ENCODE measurements around the gene RPL32. TPM values are rescaled to one million over a fixed set of nuclear protein-coding genes. Genes with fewer than 3 reads are reported as not detected.

RPL32 gene
- total RNA-seq, 1 donor from 2014 or later: 1,479 TPM

- no peaks in the 10 kb centered on the region for H3K36me3 ChIP-seq (ENCODE audit: insufficient read depth, low read length)
- H3K27me3 ChIP-seq (ENCODE audit: insufficient read depth, low read length): peaks cover 14% of the 10 kb centered on the region
- H3K4me3 Mint-ChIP-seq (ENCODE audit: unreplicated experiment): no peak overlapping the region
- H3K79me2 ChIP-seq (ENCODE audit: insufficient read depth, low read length): no peaks in the 10 kb centered on the region
- H3K9me3 Mint-ChIP-seq (ENCODE audit: unreplicated experiment): peaks cover 3% of the 10 kb centered on the region
- H3K27me3 Mint-ChIP-seq (ENCODE audit: low read depth, unreplicated experiment): peaks cover 48% of the 10 kb centered on the region
- H3K9me3 ChIP-seq (ENCODE audit: insufficient read depth, low read depth, low read length): no peaks in the 10 kb centered on the region
- no peak overlapping the region for H3K27ac ChIP-seq (ENCODE audit: low read depth, low read length)
- no peak overlapping the region for H3K9ac ChIP-seq (ENCODE audit: low read length)
- H3K27ac Mint-ChIP-seq (ENCODE audit: unreplicated experiment): no peak overlapping the region
- no peak for DNase-seq (ENCODE audit: low read depth)
- no peak overlapping the region for H2AFZ ChIP-seq (ENCODE audit: low read depth, low read length)
- H3K4me1 Mint-ChIP-seq (ENCODE audit: low read depth, unreplicated experiment): peaks cover 6% of the 10 kb centered on the region
- H3K36me3 Mint-ChIP-seq (ENCODE audit: low read depth, unreplicated experiment): no peaks in the 10 kb centered on the region
- FAIRE-seq: no peak
- no peaks in the 10 kb centered on the region for H4K20me1 ChIP-seq (ENCODE audit: insufficient read depth, low read length)
- H3K4me3 ChIP-seq (ENCODE audit: insufficient read depth, low read depth, low read length): no peak overlapping the region
- no peak overlapping the region for H3K4me2 ChIP-seq (ENCODE audit: low read length)
- peaks cover 6% of the 10 kb centered on the region for H3K4me1 ChIP-seq (ENCODE audit: insufficient read depth, low read length)
- TF ChIP-seq EZH2 (IDR thresholded peaks at IDR 0.05; ENCODE audit: insufficient read depth, low read length): no peak
These were observed 29.6 kb upstream of the RPL32 start for GRCh38 chr3:12870942-12871341.

GRCh38 chr3:12869035-12869621, 27.8 kb upstream of the RPL32 start:
- H3K36me3 Mint-ChIP-seq (ENCODE audit: low read depth, unreplicated experiment): no peaks in the 10 kb centered on the region
- DNase-seq (ENCODE audit: low read depth) (no peak), FAIRE-seq (no peak)
- Histone ChIP-seq H3K36me3 (ENCODE audit: insufficient read depth, low read length) (no peaks in the 10 kb centered on the region), H3K27ac (ENCODE audit: low read depth, low read length) (no peak overlapping the region), H4K20me1 (ENCODE audit: insufficient read depth, low read length) (no peaks in the 10 kb centered on the region), H3K4me3 (ENCODE audit: insufficient read depth, low read depth, low read length) (no peak overlapping the region), H3K9me3 (ENCODE audit: insufficient read depth, low read depth, low read length) (peaks cover 8% of the 10 kb centered on the region), H3K4me2 (ENCODE audit: low read length) (peak overlapping the region; percentile 71), H3K79me2 (ENCODE audit: insufficient read depth, low read length) (no peaks in the 10 kb centered on the region), H3K27me3 (ENCODE audit: insufficient read depth, low read length) (peaks cover 14% of the 10 kb centered on the region), H3K4me1 (ENCODE audit: insufficient read depth, low read length) (peaks cover 6% of the 10 kb centered on the region), H2AFZ (ENCODE audit: low read depth, low read length) (no peak overlapping the region), H3K9ac (ENCODE audit: low read length) (no peak overlapping the region)
- H3K4me3 Mint-ChIP-seq (ENCODE audit: unreplicated experiment): no peak overlapping the region
- H3K27me3 Mint-ChIP-seq (ENCODE audit: low read depth, unreplicated experiment): peaks cover 37% of the 10 kb centered on the region
- TF ChIP-seq EZH2 (IDR thresholded peaks at IDR 0.05; ENCODE audit: insufficient read depth, low read length) (no peak), CTCF (IDR thresholded peaks at IDR 0.05; ENCODE audit: insufficient read depth, low read depth, low read length) (no peak)
- peaks cover 6% of the 10 kb centered on the region for H3K4me1 Mint-ChIP-seq (ENCODE audit: low read depth, unreplicated experiment)
- H3K27ac Mint-ChIP-seq (ENCODE audit: unreplicated experiment): no peak overlapping the region
- peaks cover 10% of the 10 kb centered on the region for H3K9me3 Mint-ChIP-seq (ENCODE audit: unreplicated experiment)

GRCh38 chr3:12868039-12869034, 27.0 kb upstream of the RPL32 start:
- H3K79me2 ChIP-seq (ENCODE audit: insufficient read depth, low read length): no peaks in the 10 kb centered on the region
- peak overlapping the region; percentile 78 for H3K27ac Mint-ChIP-seq (ENCODE audit: unreplicated experiment)
- peaks cover 14% of the 10 kb centered on the region for H3K27me3 ChIP-seq (ENCODE audit: insufficient read depth, low read length)
- no peaks in the 10 kb centered on the region for H4K20me1 ChIP-seq (ENCODE audit: insufficient read depth, low read length)
- peak overlapping the region; percentile 71 for H3K4me2 ChIP-seq (ENCODE audit: low read length)
- peaks cover 8% of the 10 kb centered on the region for H3K9me3 ChIP-seq (ENCODE audit: insufficient read depth, low read depth, low read length)
- peak overlapping the region; percentile 75 for H2AFZ ChIP-seq (ENCODE audit: low read depth, low read length)
- peak; percentile 88 for TF ChIP-seq CTCF (IDR thresholded peaks at IDR 0.05; ENCODE audit: insufficient read depth, low read depth, low read length)
- no peak for TF ChIP-seq EZH2 (IDR thresholded peaks at IDR 0.05; ENCODE audit: insufficient read depth, low read length)
- no peak overlapping the region for H3K9ac ChIP-seq (ENCODE audit: low read length)
- no peaks in the 10 kb centered on the region for H3K36me3 Mint-ChIP-seq (ENCODE audit: low read depth, unreplicated experiment)
- H3K27me3 Mint-ChIP-seq (ENCODE audit: low read depth, unreplicated experiment): peaks cover 39% of the 10 kb centered on the region
- H3K4me1 Mint-ChIP-seq (ENCODE audit: low read depth, unreplicated experiment): peaks cover 6% of the 10 kb centered on the region
- DNase-seq (ENCODE audit: low read depth): peak; percentile 72
- no peak overlapping the region for H3K4me3 ChIP-seq (ENCODE audit: insufficient read depth, low read depth, low read length)
- peaks cover 10% of the 10 kb centered on the region for H3K9me3 Mint-ChIP-seq (ENCODE audit: unreplicated experiment)
- peak; percentile 86 for FAIRE-seq
- peaks cover 6% of the 10 kb centered on the region for H3K4me1 ChIP-seq (ENCODE audit: insufficient read depth, low read length)
- no peak overlapping the region for H3K27ac ChIP-seq (ENCODE audit: low read depth, low read length)
- peak overlapping the region; percentile 81 for H3K4me3 Mint-ChIP-seq (ENCODE audit: unreplicated experiment)
- no peaks in the 10 kb centered on the region for H3K36me3 ChIP-seq (ENCODE audit: insufficient read depth, low read length)

Data from astrocyte (in vitro differentiated cells and primary cell).